WTC11 (cell line): ENCODE data around the gene PAPPA2. TPM values are rescaled to one million over a fixed set of nuclear protein-coding genes. Genes with fewer than 3 reads are reported as not detected.

ENCODE experiments used
- ATAC-seq: fragments of 200-7000 bp; cut with Tn5 transposase; 2 replicates; pipeline ENCODE4 v1.10.0; 2021; ENCODE audit warnings: mild to moderate bottlenecking, moderate library complexity
- CTCF ChIA-PET: fragments of 300-600 bp; sonication (Branson Sonifier 250); formaldehyde crosslinking; loops from one replicate; lab custom pipeline; 2021; ENCODE audit warnings: antibody characterized with exemption; lab: Charles Lee
- POLR2A ChIA-PET: fragments of 350-600 bp; sonication (Branson Sonifier 250); formaldehyde crosslinking; loops from one replicate; lab custom pipeline; 2021; ENCODE audit warnings: antibody characterized with exemption; lab: Charles Lee
- DNase-seq: peaks from one replicate; pipeline ENCODE4 v3.0.0; 2021; ENCODE audit warnings: low spot score
- H3K27ac Mint-ChIP-seq: 2 replicates; pipeline ENCODE4 v1.8.0; 2021; ENCODE audit warnings: mixed read lengths
- H3K27me3 Mint-ChIP-seq: 2 replicates; pipeline ENCODE4 v1.8.0; 2021; ENCODE audit warnings: low read depth, mild to moderate bottlenecking, moderate library complexity, mixed read lengths
- H3K36me3 Mint-ChIP-seq: 2 replicates; pipeline ENCODE4 v1.8.0; 2021; ENCODE audit warnings: mixed read lengths
- H3K4me1 Mint-ChIP-seq: 2 replicates; pipeline ENCODE4 v1.8.0; 2022; ENCODE audit warnings: mixed read lengths
- H3K4me3 Mint-ChIP-seq: 2 replicates; pipeline ENCODE4 v1.8.0; 2021; ENCODE audit warnings: mild to moderate bottlenecking, moderate library complexity, mixed read lengths
- H3K9me3 Mint-ChIP-seq: 2 replicates; pipeline ENCODE4 v1.8.0; 2021; ENCODE audit warnings: mixed read lengths
- AFF4 ChIP-seq: sonication (generic); formaldehyde crosslinking; IDR thresholded peaks from 2 replicates; pipeline ENCODE4 v1.8.1; 2023; ENCODE audit warnings: mild to moderate bottlenecking, missing genetic modification reagents, borderline replicate concordance
- AR ChIP-seq: fragments of 250-450 bp; sonication (Bioruptor Pico); IDR thresholded peaks from 2 replicates; pipeline ENCODE4 v1.9.0; 2021; ENCODE audit warnings: mild to moderate bottlenecking
- E2F1 ChIP-seq: sonication (generic); formaldehyde crosslinking; IDR thresholded peaks from 2 replicates; pipeline ENCODE4 v1.8.0; 2022; ENCODE audit warnings: mild to moderate bottlenecking, missing genetic modification reagents
- MXD4 ChIP-seq: fragments of 250-450 bp; sonication (Bioruptor Pico); IDR thresholded peaks from 2 replicates; pipeline ENCODE4 v1.8.0; 2021; ENCODE audit warnings: mild to moderate bottlenecking, moderate library complexity, borderline replicate concordance
- NR2C2 ChIP-seq: sonication (generic); formaldehyde crosslinking; IDR thresholded peaks from 2 replicates; pipeline ENCODE4 v1.8.0; 2022; ENCODE audit warnings: mild to moderate bottlenecking, missing genetic modification reagents
- NR3C1 ChIP-seq: sonication (generic); formaldehyde crosslinking; conservative IDR thresholded peaks from 2 replicates; pipeline ENCODE4 v1.8.1; 2023; ENCODE audit warnings: low read depth, mild to moderate bottlenecking, missing genetic modification reagents
- PRRX2 ChIP-seq: fragments of 250-450 bp; sonication (Bioruptor Pico); IDR thresholded peaks from 2 replicates; pipeline ENCODE4 v1.8.0; 2021; ENCODE audit warnings: mild to moderate bottlenecking
- SOX15 ChIP-seq: fragments of 250-450 bp; sonication (Bioruptor Pico); IDR thresholded peaks from 2 replicates; pipeline ENCODE4 v1.9.0; 2021; ENCODE audit warnings: mild to moderate bottlenecking
- STAT6 ChIP-seq: sonication (generic); formaldehyde crosslinking; conservative IDR thresholded peaks from 2 replicates; pipeline ENCODE4 v1.8.1; 2023; ENCODE audit warnings: mild to moderate bottlenecking, low read depth, missing genetic modification reagents, moderate library complexity
- TEAD4 ChIP-seq: sonication (generic); formaldehyde crosslinking; IDR thresholded peaks from 2 replicates; pipeline ENCODE4 v1.8.0; 2022; ENCODE audit warnings: mild to moderate bottlenecking, missing genetic modification reagents
- ZBTB21 ChIP-seq: sonication (generic); formaldehyde crosslinking; IDR thresholded peaks from 2 replicates; pipeline ENCODE4 v1.8.1; 2023; ENCODE audit warnings: mild to moderate bottlenecking, missing genetic modification reagents, borderline replicate concordance
- ZNF532 ChIP-seq: fragments of 250-450 bp; sonication (Bioruptor Pico); IDR thresholded peaks from 2 replicates; pipeline ENCODE4 v1.9.0; 2021; ENCODE audit warnings: mild to moderate bottlenecking, borderline replicate concordance
- total RNA-seq: library from RNA; stranded (reverse); gene quantifications from 3 replicates; pipeline ENCODE4 v1.2.3, GENCODE V29; 2021

Gene PAPPA2
- total RNA-seq, 1 experiment from 2014 or later = 0.74 TPM

GRCh38 chr1:176568185-176568584 is 105.2 kb downstream of the PAPPA2 start:
- no peak overlapping the region for H3K27ac Mint-ChIP-seq
- POLR2A ChIA-PET = no interaction called here
- CTCF ChIA-PET = no interaction called here
- no peak for TF ChIP-seq NR2C2 (CRISPR knock-in tag)
- TF ChIP-seq AFF4 (CRISPR knock-in tag) = no peak
- TF ChIP-seq MXD4 (CRISPR knock-in tag) = no peak
- no peak for TF ChIP-seq AR (CRISPR knock-in tag)
- TF ChIP-seq TEAD4 (CRISPR knock-in tag) = no peak
- TF ChIP-seq E2F1 (CRISPR knock-in tag) = no peak
- no peak for TF ChIP-seq NR3C1 (CRISPR knock-in tag)
- TF ChIP-seq SOX15 (CRISPR knock-in tag) = no peak
- no peak for TF ChIP-seq STAT6 (CRISPR knock-in tag)
- no peak for TF ChIP-seq ZNF532 (CRISPR knock-in tag)
- TF ChIP-seq PRRX2 = no peak
- no peak for TF ChIP-seq ZBTB21 (CRISPR knock-in tag)
- DNase-seq (no peak), ATAC-seq (no peak)
- H3K9me3 Mint-ChIP-seq = no peaks in the 10 kb centered on the region
- no peaks in the 10 kb centered on the region for H3K27me3 Mint-ChIP-seq
- peaks cover 4% of the 10 kb centered on the region for H3K4me1 Mint-ChIP-seq
- no peak overlapping the region for H3K4me3 Mint-ChIP-seq
- no peaks in the 10 kb centered on the region for H3K36me3 Mint-ChIP-seq
